Activated B cell treated with CpG ODN at 0.5 μM for 24 hours (primary cell): ENCODE results near the gene VASH1. TPM values are rescaled to one million over a fixed set of nuclear protein-coding genes. Genes with fewer than 3 reads are reported as not detected.
"Not testable (repeated sequence)": the region's sequence is repeated elsewhere in the genome, so short reads cannot be mapped to it uniquely, and the experiment has no call there.

Experiments used
- ATAC-seq: fragments of 200-7000 bp; cut with Tn5 transposase; one replicate; pipeline ENCODE4 v1.10.0; 2021; ENCODE audit warnings: low read depth, mild to moderate bottlenecking, moderate library complexity
- CTCF ChIA-PET: fragments of 350-600 bp; sonication (Branson Sonifier 250); formaldehyde crosslinking; loops from one replicate; lab custom pipeline; 2021; ENCODE audit warnings: antibody characterized with exemption; lab: Charles Lee
- POLR2A ChIA-PET: fragments of 350-600 bp; sonication (Branson Sonifier 250); formaldehyde crosslinking; loops from one replicate; lab custom pipeline; 2021; ENCODE audit warnings: antibody characterized with exemption; lab: Charles Lee
- DNase-seq: peaks from one replicate; pipeline ENCODE4 v3.0.0; 2022
- H3K27ac Mint-ChIP-seq: one replicate; pipeline ENCODE4 v1.8.0; 2020; ENCODE audit warnings: mixed read lengths
- H3K27me3 Mint-ChIP-seq: one replicate; pipeline ENCODE4 v1.8.0; 2021; ENCODE audit warnings: mixed read lengths
- H3K36me3 Mint-ChIP-seq: one replicate; pipeline ENCODE4 v1.8.0; 2021; ENCODE audit warnings: low read depth, mixed read lengths
- H3K4me1 Mint-ChIP-seq: one replicate; pipeline ENCODE4 v1.8.0; 2021; ENCODE audit warnings: mixed read lengths
- H3K4me3 Mint-ChIP-seq: one replicate; pipeline ENCODE4 v1.8.0; 2020; ENCODE audit warnings: mild to moderate bottlenecking, mixed read lengths
- H3K9me3 Mint-ChIP-seq: one replicate; pipeline ENCODE4 v1.8.0; 2020; ENCODE audit warnings: mixed read lengths
- CTCF ChIP-seq: fragments of 200-600 bp; IDR thresholded peaks from one replicate; pipeline ENCODE4 v1.8.0; 2022; ENCODE audit warnings: antibody characterized with exemption, mild to moderate bottlenecking
- intact Hi-C: fragments of 100-400 bp; cut with micrococcal nuclease; formaldehyde crosslinking; loops from one replicate; pipeline ENCODE4 v1.15.1; 2024
- total RNA-seq: library from RNA; stranded (reverse); gene quantifications from 2 replicates; pipeline ENCODE4 v1.2.3, GENCODE V29; 2022

Gene VASH1
- total RNA-seq, 1 donor from 2014 or later: 1.0 TPM

GRCh38 chr14:76716285-76716684 is 45.0 kb upstream of the VASH1 start:
- intact Hi-C loops: no loop called here
- Mint-ChIP-seq H3K36me3 (no peaks in the 10 kb centered on the region), H3K4me3 (no peak overlapping the region), H3K4me1 (peaks cover 28% of the 10 kb centered on the region), H3K27me3 (peaks cover 11% of the 10 kb centered on the region), H3K27ac (no peak overlapping the region), H3K9me3 (no peaks in the 10 kb centered on the region)
- POLR2A ChIA-PET: no interaction called here
- DNase-seq (no peak), ATAC-seq (no peak)
- CTCF ChIA-PET: interaction anchor here (1.0 to 2.4 kb wide), 2 partner anchors 9 to 69 kb away, joined by 5 to 9 read pairs; no protein-coding TSS in a partner anchor
- TF ChIP-seq CTCF: no peak

GRCh38 chr14:76717508-76718290 is 43.6 kb upstream of the VASH1 start:
- Mint-ChIP-seq H3K9me3 (no peaks in the 10 kb centered on the region), H3K27ac (no peak overlapping the region), H3K4me3 (no peak overlapping the region), H3K4me1 (peaks cover 30% of the 10 kb centered on the region), H3K27me3 (peaks cover 9% of the 10 kb centered on the region), H3K36me3 (no peaks in the 10 kb centered on the region)
- ChIA-PET POLR2A (no interaction called here), CTCF (interaction anchor here (0.5 to 1.2 kb wide), 3 partner anchors 8 to 70 kb away, joined by 3 read pairs; no protein-coding TSS in a partner anchor)
- no peak for DNase-seq
- ATAC-seq: no peak
- intact Hi-C loops: no loop called here
- TF ChIP-seq CTCF: no peak

- H3K4me3 Mint-ChIP-seq: no peak overlapping the region
Measured at GRCh38 chr14:76718306-76719040, 42.8 kb upstream of the VASH1 start.

GRCh38 chr14:76719666-76720065 is 41.6 kb upstream of the VASH1 start:
- intact Hi-C loops: no loop called here
- ChIA-PET POLR2A (interaction anchor here (0.6 kb wide), 1 partner anchor 1189 kb away, joined by 3 read pairs; no protein-coding TSS in a partner anchor), CTCF (interaction anchor here (1.5 to 1.6 kb wide), 2 partner anchors 10 to 65 kb away, joined by 3 to 7 read pairs; no protein-coding TSS in a partner anchor)
- no peak overlapping the region for H3K27ac Mint-ChIP-seq
- H3K27me3 Mint-ChIP-seq: peaks cover 5% of the 10 kb centered on the region
- peaks cover 30% of the 10 kb centered on the region for H3K4me1 Mint-ChIP-seq
- ATAC-seq (no peak), DNase-seq (no peak)
- no peaks in the 10 kb centered on the region for H3K9me3 Mint-ChIP-seq
- H3K4me3 Mint-ChIP-seq: no peak overlapping the region
- no peak for TF ChIP-seq CTCF
- H3K36me3 Mint-ChIP-seq: no peaks in the 10 kb centered on the region

More at GRCh38 chr14:76718306-76719040, 42.8 kb upstream of the VASH1 start:
- Mint-ChIP-seq H3K27ac (no peak overlapping the region), H3K4me1 (peaks cover 30% of the 10 kb centered on the region), H3K27me3 (peaks cover 8% of the 10 kb centered on the region), H3K36me3 (no peaks in the 10 kb centered on the region), H3K9me3 (no peaks in the 10 kb centered on the region)
- ATAC-seq (no peak), DNase-seq (no peak)
- ChIA-PET POLR2A (no interaction called here), CTCF (interaction anchor here (0.5 to 1.5 kb wide), 3 partner anchors 9 to 71 kb away, joined by 3 read pairs; no protein-coding TSS in a partner anchor)
- TF ChIP-seq CTCF: no peak
- intact Hi-C loops: no loop called here

- Mint-ChIP-seq H3K36me3 (no peaks in the 10 kb centered on the region), H3K4me3 (peak overlapping the region; percentile 17), H3K9me3 (no peaks in the 10 kb centered on the region), H3K27me3 (peaks cover 5% of the 10 kb centered on the region), H3K4me1 (peaks cover 30% of the 10 kb centered on the region), H3K27ac (peak overlapping the region; percentile 55)
- DNase-seq (no peak), ATAC-seq (peak; percentile 47)
- intact Hi-C loops: no loop called here
- POLR2A ChIA-PET: interaction anchor here (0.6 kb wide), 1 partner anchor 35 kb away, joined by 3 read pairs; no protein-coding TSS in a partner anchor
- no peak for TF ChIP-seq CTCF
- CTCF ChIA-PET: interaction anchor here (1.5 to 1.6 kb wide), 2 partner anchors 11 to 64 kb away, joined by 3 to 7 read pairs; no protein-coding TSS in a partner anchor
Measured at GRCh38 chr14:76720382-76720813, 40.9 kb upstream of the VASH1 start.

- H3K4me3 Mint-ChIP-seq, ATAC-seq, H3K27me3 Mint-ChIP-seq, POLR2A ChIA-PET, H3K9me3 Mint-ChIP-seq, CTCF ChIA-PET, DNase-seq, intact Hi-C loops, H3K27ac Mint-ChIP-seq, H3K36me3 Mint-ChIP-seq: not testable (repeated sequence)
- peaks cover 20% of the 10 kb centered on the region for H3K4me1 Mint-ChIP-seq
Measured at GRCh38 chr14:76721506-76721905, 39.8 kb upstream of the VASH1 start.
